Peyer's patch (tissue), 4 donors: ENCODE measurements around the gene MAP2K1.
"Not testable (repeated sequence)": the region's sequence is repeated elsewhere in the genome, so short reads cannot be mapped to it uniquely, and the experiment has no call there.

Source experiments
- CTCF ChIP-seq, 6 experiments: fragments of 450-650 bp in 4 of 6; fragments of 200-600 bp in 2 of 6; sonication (generic) in 1 of 6; IDR thresholded peaks; one replicate each; pipeline ENCODE4 v1.5.1; 2017 to 2019; ENCODE audit warnings: antibody characterized with exemption in 6 of 6, mild to moderate bottlenecking in 3 of 6, moderate library complexity in 1 of 6
- POLR2A ChIP-seq, 2 donors: fragments of 450-650 bp; IDR thresholded peaks; one replicate each; pipeline ENCODE4 v1.5.1; 2017; ENCODE audit warnings: antibody characterized with exemption in 2 of 2, mild to moderate bottlenecking in 2 of 2, moderate library complexity in 2 of 2

GRCh38 chr15:66503041-66503648 is 116.4 kb downstream of the MAP2K1 start:
- not testable (repeated sequence) for TF ChIP-seq CTCF, POLR2A (IDR thresholded peaks at IDR 0.05)
